HG02610 (cell line): ENCODE measurements around the gene DHX32.
"Not testable (repeated sequence)": the region's sequence is repeated elsewhere in the genome, so short reads cannot be mapped to it uniquely, and the experiment has no call there.

Experiments used
- ATAC-seq: cut with Tn5 transposase; IDR thresholded peaks from one replicate; pipeline ENCODE4 v1.9.1; 2021; ENCODE audit warnings: mild to moderate bottlenecking, moderate library complexity; ENCODE audit not compliant: unreplicated experiment

DHX32 gene

GRCh38 chr10:125896088-125896934 lies 15.2 kb upstream of the DHX32 start, which contains the start of gene FANK1:
TSS of gene FANK1 (plus strand) at chr10:125896564. CDS start at chr10:125896643, 79 bp downstream.
- ATAC-seq = peak; percentile 84

- peak; percentile 50 for ATAC-seq
Measured at GRCh38 chr10:125895130-125896087, 14.3 kb upstream of the DHX32 start.

GRCh38 chr10:125894176-125894575 lies 13.1 kb upstream of the DHX32 start:
- ATAC-seq = not testable (repeated sequence)

- not testable (repeated sequence) for ATAC-seq
Measured at GRCh38 chr10:125892402-125892801, 11.3 kb upstream of the DHX32 start.

GRCh38 chr10:125889441-125889840 lies 8.3 kb upstream of the DHX32 start:
- ATAC-seq = not testable (repeated sequence)

GRCh38 chr10:125886914-125887512 lies 5.9 kb upstream of the DHX32 start:
- ATAC-seq = no peak

- ATAC-seq = no peak
Measured at GRCh38 chr10:125883211-125883610, 2.1 kb upstream of the DHX32 start.

- no peak for ATAC-seq
Measured at GRCh38 chr10:125882596-125882995, 1.5 kb upstream of the DHX32 start.

GRCh38 chr10:125880719-125881118 lies 373 bp downstream of the DHX32 start:
- ATAC-seq = no peak

- no peak for ATAC-seq
Measured at GRCh38 chr10:125878957-125879835, 1.9 kb downstream of the DHX32 start.

GRCh38 chr10:125871338-125871737 lies 9.8 kb downstream of the DHX32 start:
- no peak for ATAC-seq

- no peak for ATAC-seq
Measured at GRCh38 chr10:125868372-125868975, 12.6 kb downstream of the DHX32 start.

- no peak for ATAC-seq
Measured at GRCh38 chr10:125866421-125867029, 14.6 kb downstream of the DHX32 start.

- no peak for ATAC-seq
Measured at GRCh38 chr10:125865120-125865519, 16.0 kb downstream of the DHX32 start.

GRCh38 chr10:125859128-125859817 lies 21.8 kb downstream of the DHX32 start:
- ATAC-seq = no peak

- ATAC-seq = no peak
Measured at GRCh38 chr10:125857185-125857760, 23.8 kb downstream of the DHX32 start.

- ATAC-seq = no peak
Measured at GRCh38 chr10:125852487-125852886, 28.6 kb downstream of the DHX32 start.
